SK-N-MC (cell line): ENCODE data around the gene ANK3.

Experiments
- EZH2 ChIP-seq: fragments of 200-600 bp; sonication (generic); IDR thresholded peaks from one replicate; pipeline ENCODE4 v1.6.1; 2017; ENCODE audit warnings: antibody characterized with exemption
- FOXP2 ChIP-seq: optimal IDR thresholded peaks from 2 replicates; pipeline ENCODE3; 2011; ENCODE audit warnings: mild to moderate bottlenecking, moderate library complexity; ENCODE audit not compliant: insufficient read depth; ENCODE audit errors: extremely low read length, control extremely low read depth
- POLR2AphosphoS5 ChIP-seq: IDR thresholded peaks from 2 replicates; pipeline ENCODE4 v1.6.1; 2012; ENCODE audit warnings: mild to moderate bottlenecking, low read depth, low read length, borderline replicate concordance

DNA sequence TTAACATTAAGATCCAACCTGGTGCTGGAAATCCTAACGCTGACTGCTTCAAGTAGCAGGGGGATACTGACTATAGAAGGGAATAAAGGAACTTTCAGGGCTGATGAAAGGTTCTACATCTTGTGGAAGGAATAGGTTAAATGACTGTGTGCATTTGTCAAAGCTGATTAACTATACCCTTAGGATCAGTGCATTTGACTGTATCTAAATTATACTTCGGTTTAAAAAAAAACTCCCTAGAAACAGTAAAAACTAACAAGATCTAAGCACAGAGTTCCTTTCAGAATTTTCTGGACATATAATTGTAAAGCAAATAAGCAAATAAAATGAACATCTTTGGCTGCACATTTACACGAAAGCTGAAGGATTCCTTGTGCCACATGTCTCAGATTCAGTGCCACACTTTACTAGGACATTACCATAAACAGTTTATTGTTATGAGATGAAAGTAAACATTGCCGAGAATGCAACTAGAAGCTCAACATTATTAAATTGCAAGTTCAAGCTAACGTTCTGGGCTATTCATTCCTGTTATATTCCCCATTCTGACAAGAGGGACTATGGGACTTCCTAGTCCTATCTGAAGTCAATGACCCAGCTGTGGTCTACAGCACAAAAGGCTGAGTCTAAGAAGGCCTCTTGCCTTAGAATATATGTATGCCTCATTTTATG lies 20.7 kb downstream of the ANK3 start:
- TF ChIP-seq EZH2 (no peak), POLR2AphosphoS5 (no peak), FOXP2 (no peak)
